Breast epithelium (tissue), 3 donors: Measurements from ENCODE around the gene PFDN1.

Experiments used
- POLR2AphosphoS5 ChIP-seq, 3 donors: sonication (generic); formaldehyde crosslinking; IDR thresholded peaks; one replicate each; pipeline ENCODE4 v1.6.1; 2017; ENCODE audit warnings: antibody characterized with exemption in 3 of 3
- TF ChIP-seq, protein P1 (sequence below), 3 donors: fragments of 450-650 bp; IDR thresholded peaks; one replicate each; pipeline ENCODE4 v1.5.1; 2016 to 2017; ENCODE audit warnings: antibody characterized with exemption in 3 of 3, mild to moderate bottlenecking in 3 of 3, moderate library complexity in 3 of 3

DNA sequence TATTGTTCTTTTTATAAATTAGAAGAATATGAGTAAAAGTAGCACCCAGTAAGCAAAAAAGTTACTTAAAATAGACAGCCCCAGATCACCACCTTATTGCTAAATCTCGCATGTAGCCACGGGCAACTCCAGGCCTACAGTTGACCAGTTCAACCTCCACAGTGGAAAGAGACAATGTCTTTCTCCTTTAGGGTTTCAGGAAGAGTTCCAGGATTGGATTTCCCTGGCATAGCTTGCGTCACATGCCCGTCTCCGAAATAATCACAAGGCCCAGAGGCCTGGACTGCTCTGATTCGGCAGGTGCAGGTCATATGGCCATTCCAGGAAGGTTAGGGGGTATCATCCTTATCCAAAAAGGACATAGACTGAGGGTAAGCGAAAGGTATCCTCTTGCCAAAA lies 9.9 kb upstream of the PFDN1 start:
- TF ChIP-seq, protein P1, sequence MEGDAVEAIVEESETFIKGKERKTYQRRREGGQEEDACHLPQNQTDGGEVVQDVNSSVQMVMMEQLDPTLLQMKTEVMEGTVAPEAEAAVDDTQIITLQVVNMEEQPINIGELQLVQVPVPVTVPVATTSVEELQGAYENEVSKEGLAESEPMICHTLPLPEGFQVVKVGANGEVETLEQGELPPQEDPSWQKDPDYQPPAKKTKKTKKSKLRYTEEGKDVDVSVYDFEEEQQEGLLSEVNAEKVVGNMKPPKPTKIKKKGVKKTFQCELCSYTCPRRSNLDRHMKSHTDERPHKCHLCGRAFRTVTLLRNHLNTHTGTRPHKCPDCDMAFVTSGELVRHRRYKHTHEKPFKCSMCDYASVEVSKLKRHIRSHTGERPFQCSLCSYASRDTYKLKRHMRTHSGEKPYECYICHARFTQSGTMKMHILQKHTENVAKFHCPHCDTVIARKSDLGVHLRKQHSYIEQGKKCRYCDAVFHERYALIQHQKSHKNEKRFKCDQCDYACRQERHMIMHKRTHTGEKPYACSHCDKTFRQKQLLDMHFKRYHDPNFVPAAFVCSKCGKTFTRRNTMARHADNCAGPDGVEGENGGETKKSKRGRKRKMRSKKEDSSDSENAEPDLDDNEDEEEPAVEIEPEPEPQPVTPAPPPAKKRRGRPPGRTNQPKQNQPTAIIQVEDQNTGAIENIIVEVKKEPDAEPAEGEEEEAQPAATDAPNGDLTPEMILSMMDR (IDR thresholded peaks at IDR 0.05) = no peak
- TF ChIP-seq POLR2AphosphoS5 (IDR thresholded peaks at IDR 0.05) = no peak
